ENCODE results near the gene ASPG.

The ASPG gene

GRCh38 chr14:104155513-104155912 lies 70.0 kb downstream of the ASPG start:
- TF ChIP-seq CTCF (IDR thresholded peaks at IDR 0.05; ENCODE audit: extremely low read depth, insufficient read depth, missing control alignments), result no peak
- no peak for DNase-seq (ENCODE audit: low spot score)
- in situ Hi-C loops (cut with MboI; ENCODE audit: low pct_unique_long_range_greater_than_20kb, low sequenced_read_pairs, unreplicated experiment), result no loop called here

GRCh38 chr14:104156142-104156541 lies 70.6 kb downstream of the ASPG start:
- in situ Hi-C loops (cut with MboI; ENCODE audit: low pct_unique_long_range_greater_than_20kb, low sequenced_read_pairs, unreplicated experiment), result no loop called here
- TF ChIP-seq CTCF (IDR thresholded peaks at IDR 0.05; ENCODE audit: extremely low read depth, insufficient read depth, missing control alignments), result no peak
- no peak for DNase-seq (ENCODE audit: low spot score)

GRCh38 chr14:104157016-104157928 lies 71.8 kb downstream of the ASPG start:
- no peak for DNase-seq (ENCODE audit: low spot score)
- TF ChIP-seq CTCF (IDR thresholded peaks at IDR 0.05; ENCODE audit: extremely low read depth, insufficient read depth, missing control alignments), result no peak
- in situ Hi-C loops (cut with MboI; ENCODE audit: low pct_unique_long_range_greater_than_20kb, low sequenced_read_pairs, unreplicated experiment), result no loop called here

- no peak for TF ChIP-seq CTCF (IDR thresholded peaks at IDR 0.05; ENCODE audit: extremely low read depth, insufficient read depth, missing control alignments)
- DNase-seq (ENCODE audit: low spot score), result no peak
- in situ Hi-C loops (cut with MboI; ENCODE audit: low pct_unique_long_range_greater_than_20kb, low sequenced_read_pairs, unreplicated experiment), result no loop called here
Measured at GRCh38 chr14:104158827-104159798, 73.6 kb downstream of the ASPG start.

GRCh38 chr14:104159990-104160389 lies 74.5 kb downstream of the ASPG start:
- in situ Hi-C loops (cut with MboI; ENCODE audit: low pct_unique_long_range_greater_than_20kb, low sequenced_read_pairs, unreplicated experiment), result no loop called here
- DNase-seq (ENCODE audit: low spot score), result no peak
- TF ChIP-seq CTCF (IDR thresholded peaks at IDR 0.05; ENCODE audit: extremely low read depth, insufficient read depth, missing control alignments), result no peak

- TF ChIP-seq CTCF (IDR thresholded peaks at IDR 0.05; ENCODE audit: extremely low read depth, insufficient read depth, missing control alignments), result no peak
- in situ Hi-C loops (cut with MboI; ENCODE audit: low pct_unique_long_range_greater_than_20kb, low sequenced_read_pairs, unreplicated experiment), result no loop called here
- DNase-seq (ENCODE audit: low spot score), result no peak
Measured at GRCh38 chr14:104161602-104162367, 76.3 kb downstream of the ASPG start.
